Hematopoietic multipotent progenitor cell treated with erythropoietin and hydrocortisone succinate and interleukin-3 and kit ligand, for 6 days (in vitro differentiated cells): ENCODE measurements around the gene ANKRD33B.

Source experiments
- DNase-seq: peaks from one replicate; pipeline ENCODE4 v3.0.0-alpha.2; 2015

ANKRD33B gene

DNA sequence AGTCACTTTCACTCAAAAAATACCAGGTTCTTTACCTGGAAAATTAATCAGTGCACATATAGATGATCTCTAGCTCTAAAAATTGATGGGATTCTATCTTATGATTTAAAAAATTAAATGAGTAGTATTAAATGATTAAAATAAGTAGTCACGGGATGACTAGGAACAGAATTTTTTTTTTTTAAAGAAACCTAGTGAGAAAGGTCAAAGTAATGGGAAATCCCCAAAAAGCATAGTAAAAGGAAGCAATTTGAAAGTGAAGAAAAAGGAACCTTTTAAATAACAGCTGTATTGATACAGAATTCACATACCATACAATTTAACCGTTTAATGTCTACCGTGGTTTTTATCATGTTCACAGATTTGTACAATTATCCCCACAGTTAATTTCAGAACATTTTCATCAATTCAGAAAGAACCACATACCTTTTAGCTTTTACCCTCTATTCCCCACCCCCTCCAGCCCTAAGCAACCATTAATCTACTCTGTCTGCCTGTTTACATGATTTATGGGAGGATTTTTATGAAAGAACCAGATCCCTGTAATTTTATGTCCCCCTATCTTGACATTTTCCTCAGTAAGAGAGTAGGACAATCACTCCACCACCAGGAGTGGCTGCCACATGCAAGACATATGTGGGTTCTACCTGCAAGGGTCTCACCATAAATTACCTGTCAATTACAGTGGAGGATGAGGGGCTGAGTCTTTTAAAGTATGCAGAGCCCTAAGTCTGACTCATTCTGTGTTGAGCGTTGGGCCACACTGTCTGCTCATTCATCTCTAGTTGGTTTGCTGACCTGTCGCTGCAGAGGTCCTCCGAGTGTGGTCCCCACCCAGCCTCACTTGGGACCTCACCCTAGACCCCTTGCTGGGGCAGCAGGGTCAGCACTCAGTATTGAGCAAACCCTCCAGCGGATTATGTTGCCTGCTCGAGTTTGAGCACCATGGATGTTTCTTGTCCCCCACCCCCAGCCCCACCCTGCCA lies 16.0 kb downstream of the ANKRD33B start:
- no peak for DNase-seq

DNA sequence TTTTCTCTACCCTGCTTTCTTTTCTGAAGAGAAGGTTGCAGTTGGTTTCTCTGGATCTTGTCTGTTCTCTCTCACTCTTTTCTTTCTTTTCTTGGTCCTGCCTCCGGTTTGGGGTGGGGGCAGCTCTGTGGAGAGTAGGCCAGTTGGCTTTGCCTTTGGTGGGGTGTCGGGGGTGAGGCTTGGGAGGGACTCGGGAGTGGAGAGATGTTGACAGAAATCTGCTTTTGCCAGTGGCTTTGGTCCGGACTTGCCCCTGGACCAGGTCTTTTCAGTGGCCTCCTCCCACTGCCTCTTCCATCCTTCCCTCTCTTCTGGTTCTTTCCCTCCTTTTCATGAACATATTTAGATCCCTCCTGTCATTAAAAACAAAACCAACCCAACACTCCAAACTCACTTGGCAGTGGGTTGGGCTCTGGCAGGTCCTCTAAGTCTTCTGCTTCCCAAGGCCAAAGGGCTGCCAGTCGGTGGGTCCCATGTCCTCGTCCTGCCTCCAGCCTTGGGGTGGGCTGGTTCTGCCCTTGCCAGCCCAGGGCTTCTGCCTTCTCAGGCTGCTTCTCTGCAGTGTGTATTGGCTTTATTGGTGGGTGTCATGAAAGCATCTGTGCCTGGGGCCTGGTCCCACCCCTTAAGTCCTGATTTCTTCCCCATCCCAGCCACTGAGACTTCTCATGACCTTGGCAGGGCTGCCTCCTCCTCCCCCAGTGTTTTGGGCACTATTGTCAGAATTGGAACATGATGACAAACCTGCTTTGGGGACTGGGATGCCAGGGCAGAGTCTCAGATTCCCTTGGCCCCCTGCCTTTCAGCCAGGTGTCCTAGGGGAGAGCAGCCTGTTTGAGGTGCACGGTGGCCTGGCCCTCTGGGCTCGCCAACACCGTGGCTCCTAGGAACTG lies 16.9 kb downstream of the ANKRD33B start:
- DNase-seq = no peak

DNA sequence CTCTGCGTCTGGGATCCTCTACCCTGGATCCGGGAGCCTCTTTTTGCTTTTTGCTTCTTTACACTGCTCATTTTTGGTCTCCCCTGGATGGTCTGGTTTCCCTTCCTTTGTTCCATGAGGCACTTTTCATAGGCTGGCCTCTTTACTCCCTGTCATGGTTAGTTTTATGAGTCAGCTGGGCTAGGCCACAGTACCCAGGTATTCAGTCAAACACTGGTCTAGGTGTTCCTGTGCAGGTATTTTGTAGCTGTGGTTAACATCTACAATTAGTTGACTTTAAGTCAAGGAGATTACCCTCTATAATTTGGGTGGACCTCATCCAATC lies 17.5 kb downstream of the ANKRD33B start:
- DNase-seq = no peak

DNA sequence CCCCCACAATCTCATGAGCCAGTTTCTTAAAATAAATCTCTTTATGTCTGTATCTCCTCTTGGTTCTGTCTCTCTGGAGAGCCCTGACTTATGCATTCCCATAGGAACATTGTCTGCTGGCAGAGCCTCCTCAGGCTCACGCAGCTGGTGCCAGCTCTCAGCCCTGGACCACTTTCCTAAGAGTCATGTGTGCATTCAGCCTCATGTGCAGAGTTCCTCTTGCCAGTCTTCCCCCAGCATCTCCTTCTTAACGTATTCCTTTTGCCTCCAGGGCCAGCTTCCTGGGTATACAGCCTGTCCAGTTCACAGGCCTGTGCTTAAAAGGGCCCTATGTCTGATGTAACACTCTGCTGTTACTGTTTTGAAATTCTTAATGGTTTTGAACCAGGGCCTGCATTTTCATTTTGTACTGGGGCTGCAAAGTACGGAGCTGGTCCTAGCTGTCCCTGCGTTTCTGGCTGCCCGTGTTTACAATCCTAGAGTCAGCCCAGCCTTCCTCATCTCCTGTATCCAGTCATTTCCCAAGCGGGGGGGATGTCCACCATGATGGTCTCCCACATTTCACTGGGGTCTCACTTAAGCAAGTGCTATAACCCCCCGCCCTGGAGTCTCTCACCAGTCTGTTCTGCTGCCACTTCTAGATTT lies 18.1 kb downstream of the ANKRD33B start:
- DNase-seq = no peak

DNA sequence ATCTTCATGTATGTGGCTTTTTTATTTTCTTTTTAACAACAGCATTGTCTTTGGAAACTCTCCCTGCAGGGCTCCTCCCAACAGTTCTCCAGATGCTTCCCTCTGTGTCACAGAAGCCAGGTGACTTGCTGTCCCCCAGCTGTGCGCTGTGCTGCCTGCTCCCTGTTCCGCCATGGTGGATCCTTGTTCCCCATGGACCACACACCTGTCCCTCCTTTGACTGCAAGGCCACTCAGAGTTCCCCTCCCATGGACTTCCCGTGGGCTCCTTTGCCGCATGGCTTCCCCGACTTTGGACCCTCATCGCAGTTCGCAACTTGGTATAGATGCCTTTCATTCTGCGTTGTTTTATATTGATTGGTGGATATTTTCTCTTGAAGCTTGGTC lies 18.6 kb downstream of the ANKRD33B start:
- no peak for DNase-seq

DNA sequence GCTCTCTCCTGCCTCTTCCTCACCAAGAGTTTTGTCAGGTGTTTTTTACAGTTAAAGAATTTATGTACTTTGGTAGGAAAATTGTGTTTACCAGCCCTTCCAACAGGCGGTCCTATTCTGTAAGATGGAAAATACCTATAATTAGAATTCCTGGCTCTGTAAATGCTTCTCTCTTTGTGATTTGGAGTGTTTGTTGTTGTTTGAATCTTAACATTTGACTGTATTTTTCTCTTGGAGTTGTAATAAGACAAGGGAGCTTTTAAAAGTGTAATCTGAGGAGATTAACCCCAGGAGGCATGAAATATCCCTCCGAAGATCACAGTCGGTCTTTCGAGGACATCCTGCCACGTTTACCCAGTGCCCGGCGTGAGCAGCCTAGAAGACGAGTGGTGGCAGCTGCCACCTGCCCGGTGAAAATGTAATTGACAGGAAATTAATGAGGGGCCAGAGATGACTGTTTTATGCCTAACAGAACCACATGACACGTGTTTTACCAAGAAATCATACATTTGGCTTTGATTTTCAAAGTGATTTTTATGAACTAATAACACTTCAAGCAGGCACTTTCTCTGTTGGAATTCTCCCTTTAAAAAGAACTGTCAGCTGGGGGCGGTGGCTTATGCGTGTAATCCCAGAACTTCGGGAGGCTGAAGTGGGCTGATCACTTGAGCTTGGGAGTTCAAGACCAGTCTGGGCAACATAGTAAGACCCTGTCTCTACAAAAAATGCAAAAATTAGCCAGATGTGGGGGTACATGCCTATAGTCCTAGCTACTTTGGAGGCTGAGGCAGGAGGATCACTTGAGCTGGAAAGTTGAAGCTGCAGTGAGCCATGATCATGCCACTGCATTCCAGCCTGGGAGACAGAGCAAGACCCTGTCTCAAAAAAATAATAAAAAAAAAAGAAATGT lies 20.0 kb downstream of the ANKRD33B start:
- no peak for DNase-seq

DNA sequence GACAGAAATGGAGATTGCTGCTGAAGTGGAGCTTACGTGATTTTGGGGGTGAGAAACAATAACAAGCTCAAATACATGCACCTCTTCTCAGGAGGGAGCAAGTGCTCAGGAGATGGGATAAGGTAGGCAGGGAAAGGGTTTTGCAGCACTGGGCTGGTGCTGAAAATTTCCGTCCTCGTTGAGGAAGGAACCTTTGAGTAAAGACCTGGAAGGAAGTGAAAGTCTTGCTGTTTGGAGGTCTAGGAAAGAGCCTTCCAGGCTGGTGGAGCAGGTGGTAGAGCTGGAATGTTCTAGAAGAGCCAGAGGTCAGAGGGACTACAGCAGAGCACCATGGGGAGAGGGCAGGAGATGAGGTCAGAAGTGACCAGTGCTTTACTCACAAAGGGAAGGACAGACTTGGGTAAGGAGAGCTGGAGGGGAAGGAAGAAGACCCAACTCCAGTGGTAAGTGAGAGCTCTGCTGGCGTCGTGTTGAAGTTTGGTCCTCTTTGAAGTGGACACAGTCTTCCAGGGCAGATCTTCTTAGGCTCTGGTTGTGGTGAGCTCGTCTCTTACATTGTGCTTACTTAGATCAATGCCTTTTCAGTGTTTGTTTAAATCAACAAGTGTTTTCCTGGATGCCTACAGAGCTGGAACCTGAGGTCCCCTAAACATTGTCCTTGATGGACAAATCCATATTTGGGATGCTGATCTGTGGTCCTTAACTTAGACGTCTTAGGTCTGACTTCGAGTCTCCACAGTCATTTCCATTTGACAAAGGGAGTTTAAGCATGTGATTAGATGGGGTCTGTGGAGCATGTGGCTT lies 21.0 kb downstream of the ANKRD33B start:
- DNase-seq = no peak

DNA sequence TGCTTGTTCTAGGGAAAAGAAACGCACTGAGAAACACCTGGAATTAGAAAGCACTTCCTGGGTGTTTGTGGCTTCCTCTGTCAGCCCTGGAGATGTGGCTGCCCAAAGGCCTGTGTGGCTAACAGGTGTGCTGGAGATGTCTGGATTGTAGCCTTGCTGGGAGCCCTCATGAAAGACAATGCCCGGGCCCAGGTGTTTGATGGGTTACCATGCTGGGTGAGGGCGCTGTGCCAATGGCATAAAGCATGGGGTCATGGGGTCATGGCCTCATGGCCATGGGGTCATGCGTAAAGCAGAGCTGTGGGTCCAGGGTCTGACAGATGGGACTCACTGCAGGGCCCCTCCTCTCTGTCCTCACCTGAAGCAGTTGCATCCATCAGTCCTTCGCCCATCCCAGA lies 21.6 kb downstream of the ANKRD33B start:
- no peak for DNase-seq

DNA sequence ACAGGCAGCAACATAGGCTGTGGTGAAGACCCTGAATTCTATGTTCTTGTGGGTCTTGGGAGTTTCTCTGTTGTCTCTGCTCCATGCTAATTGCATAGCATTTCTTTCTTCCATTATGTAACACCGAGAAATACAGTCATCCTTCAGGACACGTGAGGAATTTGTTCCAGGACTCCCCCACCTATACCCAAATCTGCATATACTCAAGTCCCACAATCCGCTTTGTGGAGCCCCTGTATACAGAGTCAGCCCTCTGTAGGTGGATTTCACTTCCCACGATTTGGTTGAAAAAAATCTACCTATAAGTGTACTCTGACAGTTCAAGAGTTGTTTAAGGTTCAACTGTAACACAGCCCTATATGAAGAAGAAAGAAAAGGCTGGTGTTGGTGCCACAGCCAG lies 22.1 kb downstream of the ANKRD33B start:
- DNase-seq = no peak

DNA sequence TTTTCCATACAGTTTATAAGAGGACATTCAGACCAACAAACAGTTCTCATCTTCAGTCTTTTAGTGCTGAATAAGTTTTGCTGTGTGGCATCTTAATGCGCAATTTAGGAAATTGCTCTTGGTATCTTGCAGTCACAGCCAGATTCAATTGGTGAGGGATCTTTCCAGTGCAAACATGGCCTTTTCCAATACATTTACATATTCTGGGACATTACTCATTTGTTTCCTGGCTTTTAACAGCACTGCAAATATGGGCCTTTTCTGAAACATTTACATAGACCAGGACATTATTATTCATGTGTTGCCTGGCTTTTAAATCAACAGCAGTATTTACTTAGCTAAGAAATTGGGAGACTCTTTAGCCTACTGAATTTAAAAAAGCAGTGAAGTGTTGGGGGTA lies 22.7 kb downstream of the ANKRD33B start:
- no peak for DNase-seq

DNA sequence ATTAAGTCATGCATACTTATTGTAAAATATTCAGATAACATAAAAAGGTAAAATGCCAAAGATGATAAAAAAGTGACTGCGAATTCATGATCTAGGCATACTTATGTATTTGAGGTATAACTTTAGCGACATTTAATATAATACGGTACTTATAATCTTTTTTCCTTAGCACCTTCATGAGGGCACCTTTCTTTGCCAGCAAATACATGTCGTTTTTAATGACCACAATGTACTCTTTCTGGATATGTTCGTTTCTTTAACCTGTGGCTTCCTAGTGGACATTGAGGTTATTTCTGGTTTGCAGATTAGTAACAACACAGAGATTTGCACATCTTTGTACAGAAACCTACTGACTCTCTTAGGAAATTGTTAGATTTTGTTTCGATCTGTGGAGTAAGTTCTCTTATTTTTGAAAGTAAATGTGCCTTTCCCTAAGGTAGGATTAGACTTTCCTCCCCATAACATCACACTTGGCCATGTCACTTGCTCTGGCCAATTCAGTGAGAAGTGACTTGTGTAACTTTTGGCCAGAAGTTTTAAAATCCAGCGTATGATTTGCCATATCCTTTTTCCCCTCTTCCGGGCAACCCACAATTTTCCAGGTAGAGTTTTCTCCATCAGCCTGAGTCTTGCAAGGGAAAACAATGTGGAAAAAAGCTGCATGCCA lies 24.4 kb downstream of the ANKRD33B start:
- DNase-seq = peak; percentile 45

DNA sequence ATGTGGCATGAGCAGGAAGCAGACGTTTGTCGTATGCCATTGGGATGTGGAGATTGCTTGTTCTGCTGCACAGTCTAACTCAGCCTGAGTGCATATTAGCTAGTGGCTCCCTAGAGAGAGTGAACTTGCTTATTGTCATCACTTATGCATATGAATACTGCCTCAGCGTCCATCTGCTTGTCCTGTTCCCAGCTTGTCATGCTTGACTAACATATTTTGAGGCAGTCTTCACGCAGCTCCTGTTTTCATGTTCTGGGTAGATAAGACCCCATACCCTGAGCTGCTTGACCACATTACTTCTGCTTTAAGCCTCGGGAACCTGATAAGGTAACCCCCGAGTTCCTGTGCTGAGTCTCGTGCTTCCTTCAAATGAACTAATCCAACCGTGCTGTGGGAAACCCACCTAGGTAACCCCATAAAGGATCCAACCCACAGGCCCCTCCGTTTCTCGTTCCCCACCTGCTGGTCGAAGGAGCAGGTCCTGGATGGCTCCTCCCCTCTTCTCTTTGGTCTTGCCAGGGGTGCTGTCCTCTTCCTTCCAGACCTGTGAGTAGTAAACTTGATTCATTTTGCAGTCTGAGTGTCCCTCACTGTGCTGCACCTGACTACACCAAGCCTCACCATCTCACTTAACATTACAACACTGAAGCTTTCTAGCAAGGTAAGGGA lies 25.0 kb downstream of the ANKRD33B start:
- DNase-seq = peak; percentile 97

DNA sequence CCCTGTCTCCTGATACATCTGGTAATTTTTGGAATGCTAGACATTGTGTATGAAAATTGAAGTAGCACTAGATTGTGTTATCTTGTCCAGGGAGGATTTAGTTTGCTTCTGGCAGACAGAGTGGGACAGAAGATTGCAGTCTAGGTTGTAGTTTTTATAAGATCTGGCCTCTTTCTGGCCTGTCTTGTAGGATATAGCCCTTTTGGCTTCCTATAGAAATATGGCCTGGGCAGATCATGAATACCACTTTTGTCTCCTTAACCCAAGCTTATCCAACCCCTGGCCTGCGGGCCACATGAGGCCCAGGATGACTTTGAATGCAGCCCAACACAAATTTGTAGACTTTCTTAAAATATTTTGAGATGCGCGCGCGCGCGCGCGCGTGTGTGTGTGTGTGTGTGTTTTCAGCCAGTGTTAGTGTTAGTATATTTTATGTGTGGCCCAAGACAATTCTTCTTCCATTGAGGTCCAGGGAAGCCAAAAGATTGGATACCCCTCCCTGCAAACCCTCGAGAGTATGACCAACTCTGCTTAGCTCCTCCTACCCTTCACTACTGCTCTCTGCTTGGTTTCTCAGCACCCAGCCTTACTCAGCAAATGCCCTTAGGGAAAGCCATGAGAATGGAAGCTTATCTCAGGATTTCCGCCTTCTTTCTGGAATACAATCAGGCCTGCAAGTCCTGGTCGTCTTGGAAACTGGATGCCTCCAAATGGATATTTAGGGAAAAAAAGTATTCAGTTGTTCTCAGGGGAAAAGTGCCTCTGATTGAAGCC lies 26.5 kb downstream of the ANKRD33B start:
- peak; percentile 81 for DNase-seq

DNA sequence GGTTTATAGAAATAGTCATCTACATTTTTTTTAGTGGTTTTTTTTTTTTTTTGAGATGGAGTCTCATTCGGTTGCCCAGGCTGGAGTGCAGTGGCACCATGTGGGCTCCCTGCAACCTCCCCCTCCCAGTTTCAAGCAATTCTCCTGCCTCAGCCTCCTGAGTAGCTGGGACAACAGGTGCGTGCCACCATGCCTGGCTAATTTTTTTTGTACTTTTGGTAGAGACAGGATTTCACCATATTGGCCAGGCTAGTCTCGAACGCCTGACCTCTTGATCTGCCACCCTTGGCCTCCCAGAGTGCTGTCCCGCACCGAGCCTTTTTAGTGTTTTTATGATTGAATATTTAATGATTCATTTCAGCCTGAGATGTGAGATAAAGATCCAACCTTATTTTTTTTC lies 27.3 kb downstream of the ANKRD33B start:
- DNase-seq = no peak

DNA sequence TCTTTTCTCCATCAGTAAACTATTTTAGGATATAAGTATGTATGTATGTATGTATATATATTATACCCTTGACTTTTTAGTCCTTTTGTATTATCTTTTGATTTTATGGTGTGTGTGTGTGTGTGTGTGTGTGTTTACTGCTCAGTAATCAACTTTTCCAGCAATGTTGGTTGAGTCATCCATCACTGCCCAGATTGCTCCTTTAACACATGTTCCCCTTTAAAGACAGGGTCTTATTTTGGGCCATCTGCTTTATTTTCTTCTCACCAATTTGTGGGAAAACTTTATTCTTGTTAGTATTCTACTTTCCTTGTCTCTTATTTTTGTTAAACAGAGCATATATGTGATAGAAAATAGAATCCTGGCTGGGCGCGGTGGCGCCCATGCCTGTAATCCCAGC lies 28.1 kb downstream of the ANKRD33B start:
- DNase-seq = no peak

DNA sequence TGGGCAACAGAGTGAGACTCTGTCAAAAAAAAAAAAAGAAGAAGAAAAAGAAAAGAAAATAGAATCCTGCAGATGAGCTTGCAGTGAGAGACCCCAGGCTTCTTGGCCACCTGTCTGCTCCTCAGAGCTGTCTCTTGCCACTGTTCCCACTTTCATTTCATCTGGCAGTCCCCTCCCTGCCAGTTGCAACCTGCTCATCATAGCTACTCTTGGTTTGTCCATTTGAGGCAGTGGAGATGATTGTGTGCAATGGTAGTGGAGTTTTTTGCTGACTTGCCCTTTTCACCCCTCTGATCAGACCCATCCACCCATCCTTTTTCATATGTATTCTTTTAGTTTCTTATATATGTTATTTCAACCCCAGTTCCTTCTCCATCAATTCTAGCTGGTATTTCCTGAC lies 28.7 kb downstream of the ANKRD33B start:
- no peak for DNase-seq

DNA sequence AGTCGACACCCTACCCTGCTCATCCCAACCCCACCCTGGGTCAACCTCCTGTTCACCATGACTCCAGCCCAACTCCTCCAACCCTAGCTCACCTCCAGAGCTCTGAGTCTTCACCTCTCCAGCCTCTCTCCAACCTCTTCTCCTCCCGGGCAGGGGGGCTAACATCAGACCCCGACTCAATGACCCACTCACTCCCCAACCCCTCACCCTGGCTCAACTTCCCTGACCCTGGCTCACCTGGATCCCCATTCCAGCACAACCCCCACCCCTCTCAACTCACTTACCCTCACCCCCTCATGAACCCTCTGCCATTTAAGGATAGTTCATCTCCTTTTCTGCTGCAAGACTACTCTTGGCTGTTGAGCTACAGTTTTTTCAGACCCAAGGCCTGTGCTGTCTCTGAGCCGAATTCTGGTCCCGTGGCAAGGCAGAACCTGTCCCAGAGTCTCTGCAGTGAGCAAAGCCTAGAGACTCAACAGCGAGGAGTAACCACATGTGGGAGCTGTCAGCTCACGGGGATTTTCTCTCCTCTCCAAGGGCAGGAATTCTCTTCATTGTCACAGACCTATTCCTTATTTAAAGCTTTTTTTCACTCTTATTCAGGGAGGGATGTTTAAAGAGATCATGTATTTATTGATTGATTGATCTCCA lies 29.8 kb downstream of the ANKRD33B start:
- no peak for DNase-seq

DNA sequence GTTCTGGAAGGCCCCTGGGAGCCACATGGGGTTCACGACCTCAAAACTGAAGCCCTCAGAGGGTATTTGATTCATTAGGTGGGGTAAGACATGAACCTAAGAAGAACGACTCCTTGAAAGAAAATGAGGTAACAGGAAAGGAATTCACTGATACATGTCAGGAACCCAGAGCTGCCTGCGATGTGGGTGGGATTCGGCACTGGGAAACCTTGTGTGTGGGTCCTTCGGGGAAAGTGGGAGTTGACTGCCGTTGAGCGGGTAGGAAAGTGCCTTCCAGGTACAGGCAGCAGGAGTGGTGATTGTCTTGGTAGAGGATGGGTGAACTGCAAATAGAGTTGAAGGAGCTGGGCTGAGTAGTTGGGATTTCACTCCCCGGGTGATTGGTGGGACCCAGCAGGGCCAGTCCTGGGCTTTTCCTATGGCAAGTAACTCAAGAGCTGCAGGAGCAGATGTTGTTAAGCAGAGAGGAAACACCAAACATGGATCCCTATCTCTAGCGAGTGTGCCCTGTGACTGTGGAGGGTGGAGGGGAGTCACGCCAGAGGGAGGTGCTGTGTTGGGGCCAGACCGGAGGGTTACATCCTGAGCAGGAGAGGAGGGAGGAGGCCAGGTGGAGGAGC lies 30.8 kb downstream of the ANKRD33B start:
- DNase-seq = no peak

DNA sequence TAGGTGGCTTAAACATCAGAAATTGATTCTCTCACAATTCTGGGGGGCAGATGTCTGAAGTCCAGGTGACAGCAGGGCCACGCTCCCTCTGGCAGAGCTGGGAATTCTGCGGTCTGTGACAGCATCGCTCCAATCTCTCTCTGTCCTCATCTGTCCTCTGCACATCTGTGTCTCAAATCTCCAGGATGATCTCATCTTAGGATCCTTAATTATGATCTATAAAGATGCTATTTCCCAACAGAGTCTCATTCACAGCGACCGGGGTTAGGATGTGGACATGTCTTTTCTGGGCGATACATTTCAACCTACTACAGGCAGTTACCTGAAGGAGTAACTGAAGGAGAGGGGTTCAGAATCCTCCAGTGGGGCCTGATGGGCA lies 31.4 kb downstream of the ANKRD33B start:
- DNase-seq = no peak
